HG02798 (cell line): ENCODE measurements around the gene HBG2.
"Not testable (repeated sequence)": the region's sequence is repeated elsewhere in the genome, so short reads cannot be mapped to it uniquely, and the experiment has no call there.

Experiments used
- ATAC-seq: cut with Tn5 transposase; IDR thresholded peaks from one replicate; pipeline ENCODE4 v1.9.1; 2021; ENCODE audit warnings: mild to moderate bottlenecking; ENCODE audit not compliant: unreplicated experiment, poor library complexity

The HBG2 gene

DNA sequence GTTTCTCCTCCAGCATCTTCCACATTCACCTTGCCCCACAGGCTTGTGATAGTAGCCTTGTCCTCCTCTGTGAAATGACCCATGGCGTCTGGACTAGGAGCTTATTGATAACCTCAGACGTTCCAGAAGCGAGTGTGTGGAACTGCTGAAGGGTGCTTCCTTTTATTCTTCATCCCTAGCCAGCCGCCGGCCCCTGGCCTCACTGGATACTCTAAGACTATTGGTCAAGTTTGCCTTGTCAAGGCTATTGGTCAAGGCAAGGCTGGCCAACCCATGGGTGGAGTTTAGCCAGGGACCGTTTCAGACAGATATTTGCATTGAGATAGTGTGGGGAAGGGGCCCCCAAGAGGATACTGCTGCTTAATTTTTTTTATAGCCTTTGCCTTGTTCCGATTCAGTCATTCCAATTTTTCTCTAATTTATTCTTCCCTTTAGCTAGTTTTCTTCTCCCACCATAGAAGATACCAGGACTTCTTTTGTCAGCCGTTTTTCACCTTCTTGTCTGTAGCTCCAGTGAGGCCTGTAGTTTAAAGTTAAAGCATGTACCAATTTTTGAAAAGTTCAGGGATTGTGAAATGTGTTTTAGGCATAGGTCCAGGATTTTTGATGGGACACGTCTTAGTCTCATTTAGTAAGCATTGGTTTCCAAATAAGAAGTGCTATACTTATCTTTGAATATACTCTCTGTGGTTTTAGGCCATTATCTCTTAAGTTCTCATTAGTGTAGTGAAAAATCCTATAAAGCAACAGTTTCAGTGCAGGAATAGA, at the start of gene HBG2:
Gene HBG2 (minus strand): TSS at position 136 of the 768 bp plus-strand sequence. CDS start 53 bp downstream, at position 83.
- not testable (repeated sequence) for ATAC-seq

DNA sequence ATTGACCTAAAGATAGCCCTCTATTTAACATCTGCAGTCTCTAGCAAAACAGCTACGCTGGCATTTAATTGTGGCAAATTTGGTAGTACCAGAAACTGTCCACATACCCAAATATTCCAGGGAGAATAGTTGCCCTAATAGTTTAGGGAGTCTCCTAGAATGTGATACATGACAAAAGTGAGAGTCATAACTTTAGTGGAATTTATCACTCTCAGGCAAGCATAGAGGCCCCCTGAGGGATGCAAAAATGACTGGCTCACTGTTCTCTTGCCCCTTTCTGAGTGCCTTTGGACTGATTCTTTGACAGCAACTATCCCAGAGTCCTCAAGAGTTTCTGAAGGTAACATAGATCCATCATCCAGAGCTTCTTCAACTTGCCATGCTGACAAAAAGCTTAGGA, 49.5 kb upstream of the HBG2 start:
- no peak for ATAC-seq

DNA sequence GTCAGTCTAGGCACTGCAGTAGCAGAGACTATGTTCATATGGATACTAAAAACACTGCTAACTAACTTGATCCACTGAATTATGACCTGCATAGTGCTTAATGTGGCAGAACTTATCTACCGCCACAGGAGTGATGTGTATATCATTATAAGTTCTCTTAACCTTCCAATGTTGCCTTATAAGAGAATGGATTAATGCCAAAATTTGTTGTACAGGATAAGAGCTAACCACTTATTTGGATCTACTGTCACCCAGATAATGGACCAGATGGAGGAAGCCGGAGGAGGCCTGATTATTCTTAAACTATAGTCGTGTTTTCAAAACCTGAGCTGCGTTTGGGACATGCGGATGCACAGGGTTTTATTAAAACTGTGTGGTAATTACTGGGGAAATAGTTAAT, 49.0 kb upstream of the HBG2 start:
- no peak for ATAC-seq

DNA sequence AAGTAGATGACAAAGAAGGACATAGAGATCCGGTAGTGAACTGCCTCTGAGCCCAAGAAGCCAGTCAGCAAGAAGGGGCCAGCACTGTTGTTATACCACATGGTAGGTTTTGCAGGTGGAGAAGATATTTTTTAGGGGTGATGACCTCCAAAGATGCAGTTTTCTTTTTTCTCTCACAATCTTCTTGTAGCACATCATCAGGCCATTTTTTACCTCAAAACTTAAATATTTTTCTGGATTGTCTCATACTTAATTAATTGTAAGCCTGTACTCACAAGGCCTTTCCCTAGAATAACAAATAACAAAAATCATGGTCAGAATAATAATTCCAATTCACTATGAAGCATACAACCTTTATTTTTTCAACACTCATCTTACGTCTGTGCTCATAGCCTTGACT, 47.3 kb upstream of the HBG2 start, which contains the start of gene OR51B4:
Gene OR51B4 (minus strand): TSS at position 101 of the 400 bp plus-strand sequence. CDS start 0 bp downstream, at position 101.
- ATAC-seq, result no peak

DNA sequence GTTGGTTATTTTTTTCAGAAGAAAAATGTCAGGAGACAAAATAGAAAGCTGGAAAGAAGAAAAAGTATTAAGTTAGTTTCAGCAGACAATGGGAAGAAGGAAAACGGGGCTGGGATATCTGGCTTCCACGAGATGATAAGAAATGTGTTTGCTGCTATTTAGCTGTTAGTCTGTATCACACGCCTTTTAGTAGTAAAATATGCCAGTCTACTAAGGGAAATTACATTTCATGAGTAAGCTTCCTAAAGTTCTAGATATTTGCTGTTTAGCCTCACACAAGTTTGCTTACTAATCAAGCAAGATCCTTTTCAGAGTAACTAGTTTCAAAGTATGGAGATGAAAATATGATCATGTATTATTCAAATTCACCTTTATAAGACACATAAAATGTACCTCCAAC, 45.7 kb upstream of the HBG2 start:
- no peak for ATAC-seq

DNA sequence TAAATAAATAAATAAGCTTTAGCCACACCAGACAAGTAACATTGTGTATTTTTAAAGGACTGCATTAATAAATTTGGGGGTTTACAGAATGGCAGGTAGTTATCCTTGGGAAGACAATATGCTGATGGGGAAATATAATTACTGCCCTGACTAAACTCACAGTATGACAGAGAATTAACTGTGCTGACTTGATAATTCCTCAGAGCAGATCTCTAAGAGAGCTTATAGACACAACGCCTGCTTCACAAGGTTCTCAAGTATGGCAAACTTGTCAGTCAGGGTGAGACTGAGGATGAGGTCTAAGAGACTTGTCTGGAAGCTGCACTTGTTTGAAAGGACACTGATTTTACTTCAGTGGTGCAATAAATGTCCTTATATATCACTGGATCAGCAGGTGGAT, 43.9 kb upstream of the HBG2 start:
- ATAC-seq, result no peak

DNA sequence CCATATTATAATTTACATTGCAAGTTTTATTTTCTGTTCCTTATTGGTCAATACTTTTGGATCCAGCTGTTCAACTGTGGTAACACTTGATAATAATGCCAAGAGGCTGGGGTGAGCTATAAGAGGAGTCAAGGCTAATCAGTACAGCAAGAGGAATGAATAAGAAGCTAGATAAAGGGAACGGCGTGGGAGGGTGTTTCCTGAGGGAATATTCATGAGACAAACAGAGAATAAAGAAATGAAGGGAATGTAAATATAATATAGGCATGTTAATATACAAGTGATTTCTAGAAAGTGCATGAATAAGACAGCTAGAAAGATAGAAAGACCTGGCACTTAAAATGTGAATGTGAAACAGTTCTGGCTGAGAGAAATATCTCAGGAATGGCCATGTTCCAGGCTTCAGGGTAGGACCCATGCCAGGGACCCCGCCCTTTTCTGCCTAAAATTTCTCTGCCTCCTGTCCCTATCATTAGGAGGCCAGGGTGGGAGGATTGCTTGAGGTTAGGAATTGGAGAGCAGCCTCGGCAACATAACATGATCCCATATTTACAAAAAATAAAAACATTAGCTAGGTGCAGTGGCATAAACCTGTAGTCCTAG, 43.2 kb upstream of the HBG2 start:
- no peak for ATAC-seq

DNA sequence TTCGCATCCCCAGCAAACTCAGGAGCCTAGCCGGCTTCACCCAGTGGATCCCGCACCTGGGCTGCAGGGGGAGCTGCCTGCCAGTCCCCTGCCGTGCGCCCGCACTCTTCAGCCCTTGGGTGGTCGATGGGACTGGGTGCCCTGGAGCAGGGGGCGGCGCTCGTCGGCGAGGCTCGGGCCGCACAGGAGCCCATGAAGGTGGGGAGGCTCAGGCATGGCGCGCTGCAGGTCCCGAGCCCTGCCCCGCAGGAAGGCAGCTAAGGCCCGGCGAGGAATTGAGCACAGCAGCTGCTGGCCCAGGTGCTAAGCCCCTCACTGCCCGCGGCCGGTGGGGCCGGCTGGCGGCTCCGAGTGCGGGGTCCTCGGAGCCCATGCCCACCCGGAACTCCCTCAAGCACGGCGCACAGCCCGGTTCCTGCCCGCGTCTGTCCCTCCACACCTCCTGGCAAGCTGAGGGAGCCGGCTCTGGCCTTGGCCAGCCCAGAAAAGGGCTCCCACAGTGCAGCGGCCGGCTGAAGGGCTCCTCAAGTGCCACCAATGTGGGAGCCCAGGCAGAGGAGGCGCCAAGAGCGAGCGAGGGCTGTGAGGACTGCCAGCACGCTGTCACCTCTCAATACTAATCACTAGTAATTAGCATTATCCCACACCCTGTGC, 39.9 kb upstream of the HBG2 start:
- not testable (repeated sequence) for ATAC-seq

DNA sequence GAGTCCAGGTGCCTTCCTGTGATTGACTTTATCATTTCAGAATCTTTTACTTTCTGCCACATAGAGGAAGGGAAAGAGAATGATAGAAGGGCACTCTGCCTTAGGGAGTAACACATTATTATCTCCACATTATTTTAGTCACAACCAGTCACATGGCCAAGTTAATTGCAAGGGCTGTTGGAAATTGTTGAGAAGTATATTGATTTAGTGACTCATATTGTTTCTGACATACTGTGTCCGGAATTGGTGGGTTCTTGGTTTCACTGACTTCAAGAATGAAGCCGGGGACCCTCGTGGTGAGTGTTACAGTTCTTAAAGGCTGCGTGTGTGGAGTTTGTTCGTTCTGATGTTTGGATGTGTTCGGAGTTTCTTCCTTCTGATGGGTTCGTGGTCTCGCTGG, 38.4 kb upstream of the HBG2 start:
- no peak for ATAC-seq

DNA sequence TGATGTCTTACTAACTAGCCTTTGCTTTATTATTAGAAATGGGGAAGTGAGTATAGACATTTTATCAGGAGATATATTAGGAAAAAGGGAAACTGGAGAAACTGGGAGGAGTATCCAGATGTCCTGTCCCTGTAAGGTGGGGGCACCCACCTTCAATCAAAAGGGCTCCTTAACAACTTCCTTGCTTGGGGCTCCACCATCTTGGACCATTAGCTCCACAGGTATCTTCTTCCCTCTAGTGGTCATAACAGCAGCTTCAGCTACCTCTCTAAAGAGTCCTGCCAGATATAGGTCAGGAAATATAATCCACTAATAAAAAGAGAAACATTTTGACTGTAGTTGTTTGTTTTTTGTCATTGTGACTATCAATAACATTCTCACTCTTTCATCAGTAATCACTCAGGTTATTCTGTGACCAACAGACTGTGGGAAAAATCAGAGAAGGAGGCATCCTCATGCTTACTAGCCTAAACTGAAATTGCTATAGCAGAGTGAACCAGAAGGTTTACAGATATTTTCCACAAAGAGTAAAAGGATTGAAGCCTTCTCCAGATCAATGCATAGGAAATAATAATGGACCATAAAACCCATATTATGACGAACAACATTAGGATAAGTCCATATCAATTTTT, 36.7 kb upstream of the HBG2 start:
- peak; percentile 84 for ATAC-seq

DNA sequence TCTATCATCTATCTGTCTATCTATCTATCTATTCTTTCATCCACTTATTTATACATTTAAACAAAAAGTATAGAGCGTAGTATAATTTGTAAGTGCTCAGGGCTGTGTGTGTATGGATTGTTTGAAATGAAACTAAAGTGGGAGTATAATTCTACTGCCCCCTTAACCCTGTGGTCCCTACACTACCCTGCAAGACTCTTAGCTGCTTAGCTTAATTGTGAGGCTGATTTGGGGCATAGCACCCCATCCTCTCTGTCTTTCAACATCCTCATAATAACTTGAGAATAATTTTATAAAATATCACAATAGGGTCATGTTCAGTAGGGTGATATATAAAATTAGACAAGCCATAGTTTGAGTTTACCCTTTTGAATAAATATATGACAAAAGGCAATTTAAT, 35.5 kb upstream of the HBG2 start:
- ATAC-seq, result no peak

DNA sequence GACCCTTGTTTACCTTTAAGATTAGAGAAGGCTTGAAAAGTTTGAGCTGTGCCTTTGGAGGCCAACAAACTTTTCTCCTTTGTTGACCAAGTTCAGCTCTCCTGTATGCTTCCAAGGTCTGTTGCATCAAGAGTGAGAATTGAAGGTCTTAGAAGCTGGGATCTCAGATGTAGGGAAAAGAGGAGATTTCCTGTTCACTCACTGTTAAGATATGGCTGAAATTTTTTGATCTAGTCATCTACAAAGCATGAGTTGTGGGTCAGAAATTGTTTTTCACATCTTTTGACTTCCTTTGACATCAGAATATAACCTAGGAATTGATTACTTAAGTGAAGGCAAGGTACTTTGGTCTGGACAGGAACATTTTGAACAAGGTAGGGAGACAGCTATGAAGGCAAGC, 35.1 kb upstream of the HBG2 start:
- ATAC-seq, result no peak

DNA sequence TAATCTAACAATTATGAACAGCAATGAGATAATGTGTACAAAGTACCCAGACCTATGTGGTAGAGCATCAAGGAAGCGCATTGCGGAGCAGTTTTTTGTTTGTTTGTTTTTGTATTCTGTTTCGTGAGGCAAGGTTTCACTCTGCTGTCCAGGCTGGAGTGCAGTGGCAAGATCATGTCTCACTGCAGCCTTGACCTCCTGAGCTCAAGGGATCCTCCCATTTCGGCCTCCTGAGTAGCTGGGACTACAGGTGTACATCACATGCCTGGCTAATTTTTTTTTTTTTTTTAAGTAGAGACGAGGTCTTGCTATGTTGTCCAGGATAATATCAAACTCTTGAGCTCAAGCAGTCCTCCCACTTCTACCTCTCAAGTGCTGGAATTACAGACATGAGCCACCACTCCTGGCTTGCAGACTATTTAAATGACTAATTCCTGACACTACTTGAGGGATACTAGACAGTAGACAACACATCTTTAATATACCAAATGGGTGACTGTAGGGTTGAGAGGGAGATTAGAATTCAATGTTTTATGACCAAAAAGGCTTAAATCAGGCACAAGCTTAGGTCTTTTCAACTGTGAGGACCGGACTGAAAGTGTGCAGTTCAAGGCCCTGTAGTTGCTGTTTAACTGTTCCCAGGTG, 34.4 kb upstream of the HBG2 start:
- no peak for ATAC-seq

DNA sequence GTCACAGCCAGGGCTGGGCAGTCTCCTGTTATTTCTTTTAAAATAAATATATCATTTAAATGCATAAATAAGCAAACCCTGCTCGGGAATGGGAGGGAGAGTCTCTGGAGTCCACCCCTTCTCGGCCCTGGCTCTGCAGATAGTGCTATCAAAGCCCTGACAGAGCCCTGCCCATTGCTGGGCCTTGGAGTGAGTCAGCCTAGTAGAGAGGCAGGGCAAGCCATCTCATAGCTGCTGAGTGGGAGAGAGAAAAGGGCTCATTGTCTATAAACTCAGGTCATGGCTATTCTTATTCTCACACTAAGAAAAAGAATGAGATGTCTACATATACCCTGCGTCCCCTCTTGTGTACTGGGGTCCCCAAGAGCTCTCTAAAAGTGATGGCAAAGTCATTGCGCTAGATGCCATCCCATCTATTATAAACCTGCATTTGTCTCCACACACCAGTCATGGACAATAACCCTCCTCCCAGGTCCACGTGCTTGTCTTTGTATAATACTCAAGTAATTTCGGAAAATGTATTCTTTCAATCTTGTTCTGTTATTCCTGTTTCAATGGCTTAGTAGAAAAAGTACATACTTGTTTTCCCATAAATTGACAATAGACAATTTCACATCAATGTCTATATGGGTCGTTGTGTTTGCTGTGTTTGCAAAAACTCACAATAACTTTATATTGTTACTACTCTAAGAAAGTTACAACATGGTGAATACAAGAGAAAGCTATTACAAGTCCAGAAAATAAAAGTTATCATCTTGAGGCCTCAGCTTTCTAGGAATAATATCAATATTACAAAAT, 33.7 kb upstream of the HBG2 start:
- ATAC-seq, result no peak

DNA sequence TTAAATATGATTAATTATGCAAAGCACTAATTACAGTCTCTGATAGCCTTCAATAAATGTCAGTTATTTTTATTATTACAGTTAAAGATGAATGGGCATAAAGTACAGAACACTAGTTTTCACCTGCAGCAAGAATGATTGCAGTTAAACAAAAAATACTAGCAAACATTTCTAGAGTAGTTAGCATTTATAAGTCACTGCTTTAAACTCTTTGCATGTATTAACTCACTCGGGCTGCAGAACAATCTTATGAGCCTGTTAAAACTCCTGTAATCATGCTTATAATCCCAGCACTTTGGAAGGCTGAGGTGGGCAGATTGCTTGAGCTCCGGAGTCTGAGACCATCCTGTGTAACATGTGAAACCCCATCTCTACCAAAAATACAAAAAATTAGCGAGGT, 32.3 kb upstream of the HBG2 start:
- ATAC-seq, result no peak

DNA sequence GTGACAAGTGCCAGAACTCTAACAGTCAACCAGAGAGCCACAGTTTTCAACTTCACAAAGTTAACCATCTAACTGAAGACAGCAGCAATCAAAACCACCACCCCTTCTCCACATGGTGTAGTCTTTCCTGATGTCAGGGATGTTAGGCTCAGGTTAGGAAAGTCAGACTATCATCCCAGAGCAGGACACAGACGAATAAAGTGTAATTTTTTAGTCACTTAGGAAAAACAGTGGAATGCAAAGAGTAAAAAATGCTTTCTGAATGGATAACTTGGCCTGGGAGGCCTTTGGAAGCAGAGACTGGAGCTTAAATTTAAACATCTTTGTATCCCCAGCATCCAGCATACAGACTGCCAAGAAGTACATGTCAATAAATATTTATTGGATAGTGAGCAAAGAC, 31.8 kb upstream of the HBG2 start:
- no peak for ATAC-seq

DNA sequence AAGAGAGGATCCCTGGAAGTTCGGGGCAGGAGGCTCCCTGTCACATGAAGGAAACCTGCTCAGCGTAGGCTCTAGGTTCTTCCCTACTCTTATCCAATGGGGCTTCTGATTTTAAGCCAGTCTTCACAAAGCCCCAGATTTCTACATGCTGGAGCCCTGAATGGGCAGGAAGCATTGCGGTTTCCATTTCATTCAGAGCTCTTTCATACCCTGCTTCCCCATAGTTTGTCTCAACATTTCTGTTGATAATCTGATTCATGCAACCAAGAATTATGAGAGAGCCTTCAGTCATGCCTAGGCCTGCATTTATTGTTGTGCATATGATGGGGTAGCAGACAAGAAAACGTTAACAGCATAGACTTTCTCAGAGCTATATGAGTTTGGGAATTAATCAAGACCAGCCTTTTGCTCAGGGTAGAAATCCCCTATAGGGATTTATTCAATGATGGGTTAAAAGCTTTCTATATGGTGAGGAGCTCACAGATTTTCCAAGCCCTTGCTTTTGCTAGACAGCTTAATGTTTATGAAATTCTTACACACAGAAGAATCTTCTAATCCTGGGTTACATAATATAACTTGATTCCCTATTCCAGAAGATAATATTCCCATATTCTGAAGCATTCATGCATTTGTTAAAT, 31.2 kb upstream of the HBG2 start:
- no peak for ATAC-seq

DNA sequence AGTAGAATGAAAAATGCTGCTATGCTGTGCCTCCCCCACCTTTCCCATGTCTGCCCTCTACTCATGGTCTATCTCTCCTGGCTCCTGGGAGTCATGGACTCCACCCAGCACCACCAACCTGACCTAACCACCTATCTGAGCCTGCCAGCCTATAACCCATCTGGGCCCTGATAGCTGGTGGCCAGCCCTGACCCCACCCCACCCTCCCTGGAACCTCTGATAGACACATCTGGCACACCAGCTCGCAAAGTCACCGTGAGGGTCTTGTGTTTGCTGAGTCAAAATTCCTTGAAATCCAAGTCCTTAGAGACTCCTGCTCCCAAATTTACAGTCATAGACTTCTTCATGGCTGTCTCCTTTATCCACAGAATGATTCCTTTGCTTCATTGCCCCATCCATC, 30.1 kb upstream of the HBG2 start:
- no peak for ATAC-seq

DNA sequence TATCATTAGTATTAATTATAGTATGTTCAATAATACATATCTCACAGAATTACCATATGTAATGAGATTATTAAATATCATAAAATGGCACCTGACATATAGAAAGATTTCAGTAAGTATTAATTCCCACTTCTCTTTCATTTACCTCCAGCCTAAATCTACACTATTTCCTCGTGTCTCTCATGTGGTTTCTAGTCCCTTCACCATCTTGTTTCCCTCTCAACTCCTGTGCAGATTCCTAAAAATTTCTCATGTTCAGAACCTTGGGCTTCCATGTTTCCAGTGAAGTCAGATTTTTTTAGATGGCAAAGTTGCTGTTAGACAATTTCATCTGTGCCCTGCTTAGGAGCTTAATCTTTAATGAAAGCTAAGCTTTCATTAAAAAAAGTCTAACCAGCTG, 29.3 kb upstream of the HBG2 start:
- no peak for ATAC-seq
